Endothelial cell (in vitro differentiated cells): ENCODE measurements around the gene SRC. TPM values are rescaled to one million over a fixed set of nuclear protein-coding genes. Genes with fewer than 3 reads are reported as not detected.

Source experiments
- DNase-seq: peaks from one replicate; pipeline ENCODE4 v3.0.0; 2021; ENCODE audit warnings: low spot score
- H3K27ac Mint-ChIP-seq: one replicate; pipeline ENCODE4 v1.8.0; 2021; ENCODE audit warnings: mixed read lengths, inconsistent platforms; ENCODE audit not compliant: unreplicated experiment
- H3K27me3 Mint-ChIP-seq: one replicate; pipeline ENCODE4 v1.8.0; 2021; ENCODE audit warnings: mild to moderate bottlenecking, moderate library complexity, mixed read lengths, inconsistent platforms; ENCODE audit not compliant: unreplicated experiment
- H3K36me3 Mint-ChIP-seq: one replicate; pipeline ENCODE4 v1.8.0; 2021; ENCODE audit warnings: mild to moderate bottlenecking, low read depth, mixed read lengths, inconsistent platforms; ENCODE audit not compliant: unreplicated experiment
- H3K4me1 Mint-ChIP-seq: one replicate; pipeline ENCODE4 v1.8.0; 2021; ENCODE audit warnings: mild to moderate bottlenecking, mixed read lengths, inconsistent platforms; ENCODE audit not compliant: unreplicated experiment
- H3K4me3 Mint-ChIP-seq: one replicate; pipeline ENCODE4 v1.8.0; 2021; ENCODE audit warnings: mild to moderate bottlenecking, mixed read lengths, inconsistent platforms; ENCODE audit not compliant: unreplicated experiment
- H3K9me3 Mint-ChIP-seq: one replicate; pipeline ENCODE4 v1.8.0; 2021; ENCODE audit warnings: mixed read lengths, inconsistent platforms; ENCODE audit not compliant: unreplicated experiment
- total RNA-seq: library from RNA; stranded (reverse); fragmentation: NEBNext Ultra II Directional; extraction: Animal tissue kit (Norgen Biotek cat#: 25700); gene quantifications from one replicate; pipeline ENCODE4 v1.2.1, GENCODE V29; 2021; ENCODE audit not compliant: unreplicated experiment
- TF ChIP-seq, protein P1 (sequence below): fragments of 200-600 bp; sonication (generic); IDR thresholded peaks from one replicate; pipeline ENCODE4 v1.5.0; 2021; ENCODE audit warnings: antibody characterized with exemption; ENCODE audit not compliant: unreplicated experiment

SRC gene
- total RNA-seq, 1 donor from 2014 or later, result 60.8 TPM

DNA sequence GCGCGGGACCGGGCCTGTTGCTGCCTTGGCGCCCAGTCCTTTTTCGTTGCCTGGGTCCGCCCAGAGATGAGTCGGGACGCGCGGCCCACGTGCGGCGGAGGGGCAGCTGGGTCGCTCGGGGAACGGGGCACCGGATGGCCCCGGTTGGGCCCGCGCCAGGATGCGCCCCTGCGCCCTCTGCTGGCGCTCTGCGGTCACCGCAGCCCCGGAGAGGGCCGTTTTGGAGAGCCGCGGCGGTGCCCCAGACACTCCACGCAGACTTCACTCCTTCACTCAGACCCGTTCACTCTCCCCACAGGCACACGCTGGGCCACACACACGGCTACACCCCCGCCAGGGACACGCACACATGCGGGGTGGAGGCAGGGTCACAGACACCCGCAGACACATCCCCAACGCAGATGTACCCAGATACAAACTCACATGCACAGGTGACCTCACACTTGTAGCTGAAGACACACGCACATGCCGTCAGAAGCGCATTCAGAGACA lies 38.8 kb downstream of the SRC start:
- Mint-ChIP-seq H3K4me3 (peak overlapping the region; percentile 34), H3K9me3 (no peaks in the 10 kb centered on the region), H3K36me3 (peaks cover 22% of the 10 kb centered on the region), H3K27me3 (peaks cover 20% of the 10 kb centered on the region), H3K27ac (peak overlapping the region; percentile 63), H3K4me1 (peaks cover 5% of the 10 kb centered on the region)
- DNase-seq, result peak; percentile 84
- TF ChIP-seq, protein P1, sequence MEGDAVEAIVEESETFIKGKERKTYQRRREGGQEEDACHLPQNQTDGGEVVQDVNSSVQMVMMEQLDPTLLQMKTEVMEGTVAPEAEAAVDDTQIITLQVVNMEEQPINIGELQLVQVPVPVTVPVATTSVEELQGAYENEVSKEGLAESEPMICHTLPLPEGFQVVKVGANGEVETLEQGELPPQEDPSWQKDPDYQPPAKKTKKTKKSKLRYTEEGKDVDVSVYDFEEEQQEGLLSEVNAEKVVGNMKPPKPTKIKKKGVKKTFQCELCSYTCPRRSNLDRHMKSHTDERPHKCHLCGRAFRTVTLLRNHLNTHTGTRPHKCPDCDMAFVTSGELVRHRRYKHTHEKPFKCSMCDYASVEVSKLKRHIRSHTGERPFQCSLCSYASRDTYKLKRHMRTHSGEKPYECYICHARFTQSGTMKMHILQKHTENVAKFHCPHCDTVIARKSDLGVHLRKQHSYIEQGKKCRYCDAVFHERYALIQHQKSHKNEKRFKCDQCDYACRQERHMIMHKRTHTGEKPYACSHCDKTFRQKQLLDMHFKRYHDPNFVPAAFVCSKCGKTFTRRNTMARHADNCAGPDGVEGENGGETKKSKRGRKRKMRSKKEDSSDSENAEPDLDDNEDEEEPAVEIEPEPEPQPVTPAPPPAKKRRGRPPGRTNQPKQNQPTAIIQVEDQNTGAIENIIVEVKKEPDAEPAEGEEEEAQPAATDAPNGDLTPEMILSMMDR, result peak; percentile 89

DNA sequence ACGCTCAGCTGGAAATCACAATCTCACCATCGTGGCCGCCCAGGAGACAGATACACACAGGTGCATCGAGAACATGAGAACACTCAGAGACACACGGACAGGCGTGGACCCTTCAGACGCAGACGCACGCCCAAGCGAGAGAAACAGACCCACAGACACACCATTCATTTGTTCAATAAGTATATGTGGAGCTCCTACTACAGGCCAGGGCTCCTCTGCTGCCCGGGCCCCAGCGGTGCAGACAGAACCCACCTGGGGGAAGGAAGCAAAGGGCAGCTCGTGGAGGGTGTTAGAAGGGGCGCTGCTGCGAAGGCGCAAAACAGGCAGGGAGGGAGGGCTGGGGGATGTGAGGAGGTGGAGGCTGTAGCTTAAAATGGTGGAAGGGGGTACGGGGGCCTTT lies 39.2 kb downstream of the SRC start:
- DNase-seq, result no peak
- TF ChIP-seq, protein P1, result no peak
- Mint-ChIP-seq H3K4me3 (peak overlapping the region; percentile 34), H3K27ac (no peak overlapping the region), H3K4me1 (peaks cover 5% of the 10 kb centered on the region), H3K9me3 (no peaks in the 10 kb centered on the region), H3K27me3 (peaks cover 20% of the 10 kb centered on the region), H3K36me3 (peaks cover 25% of the 10 kb centered on the region)

DNA sequence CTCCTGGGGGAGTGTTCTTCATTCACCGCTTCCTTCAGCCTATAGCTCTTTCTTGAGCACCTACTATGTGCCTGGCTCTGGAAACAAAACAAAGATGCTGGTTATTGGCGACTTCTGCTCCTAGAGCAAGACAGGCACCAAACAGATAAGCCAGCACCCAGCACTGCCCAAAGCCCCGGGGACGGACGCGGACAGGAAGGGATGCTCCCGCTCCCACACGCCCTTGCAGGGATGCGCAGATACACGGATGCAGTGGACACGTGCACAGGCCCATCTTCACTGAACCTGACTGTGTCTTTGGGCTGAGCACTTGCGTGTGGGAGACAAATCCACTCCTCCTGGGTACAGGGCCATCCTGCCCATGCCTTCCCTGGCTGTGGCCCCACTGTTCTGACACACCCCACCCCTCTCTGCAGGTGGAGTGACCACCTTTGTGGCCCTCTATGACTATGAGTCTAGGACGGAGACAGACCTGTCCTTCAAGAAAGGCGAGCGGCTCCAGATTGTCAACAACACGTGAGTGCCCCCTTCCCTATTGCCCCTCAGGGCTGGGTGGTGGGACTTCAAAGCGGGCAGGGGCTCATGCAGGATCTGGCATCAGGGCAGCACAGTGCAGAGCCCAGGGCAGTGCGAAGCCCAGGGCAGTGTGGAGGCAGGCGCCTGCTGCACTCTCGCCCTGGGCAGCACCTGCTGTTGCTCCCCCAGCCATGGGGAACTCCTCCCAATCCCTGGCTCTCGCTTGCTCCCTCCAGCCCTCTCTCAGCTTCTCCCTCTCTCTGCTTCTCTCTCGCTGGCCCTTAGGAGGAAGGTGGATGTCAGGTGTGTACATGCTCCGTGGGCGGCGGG lies 39.9 kb downstream of the SRC start:
- DNase-seq, result no peak
- Mint-ChIP-seq H3K4me1 (peaks cover 5% of the 10 kb centered on the region), H3K4me3 (no peak overlapping the region), H3K36me3 (peaks cover 25% of the 10 kb centered on the region), H3K27me3 (peaks cover 20% of the 10 kb centered on the region), H3K27ac (no peak overlapping the region), H3K9me3 (no peaks in the 10 kb centered on the region)
- TF ChIP-seq, protein P1, result no peak

DNA sequence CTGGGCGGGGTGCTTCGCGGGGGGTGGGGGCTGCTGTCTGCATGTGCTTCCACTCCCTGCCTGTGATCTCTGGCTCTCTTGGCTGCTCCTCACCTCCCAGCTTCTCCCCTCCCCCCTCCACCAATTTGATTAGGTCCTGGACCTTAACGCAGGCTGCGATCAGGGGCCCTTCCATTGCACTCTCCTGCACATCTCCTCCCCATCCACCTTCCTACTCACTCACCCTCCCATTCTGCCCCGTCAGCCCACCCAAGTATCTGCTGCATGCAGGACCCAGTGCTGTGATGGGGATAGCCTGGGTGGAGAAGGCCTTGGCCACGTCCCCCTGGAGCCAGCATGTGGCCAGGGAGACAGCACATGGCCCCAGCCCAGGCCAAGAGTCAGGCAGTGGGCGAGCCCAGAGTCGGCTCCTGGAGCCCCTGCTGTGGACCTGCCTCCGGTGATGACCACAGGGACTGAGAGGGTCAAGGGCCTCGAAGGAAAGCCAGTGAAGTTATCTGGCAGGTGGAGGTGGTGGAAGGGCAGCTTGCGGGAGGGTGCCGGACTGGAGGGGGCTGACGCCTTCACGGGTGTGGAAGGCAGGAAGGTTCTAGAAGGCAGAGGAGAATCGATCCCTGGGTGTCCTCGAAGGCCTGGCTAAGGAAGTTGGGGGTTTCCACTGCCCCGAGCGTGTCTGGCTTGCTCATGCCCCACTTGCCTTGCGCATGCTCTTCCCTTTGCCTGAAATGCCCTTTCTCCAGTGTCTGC lies 40.7 kb downstream of the SRC start:
- Mint-ChIP-seq H3K36me3 (peaks cover 25% of the 10 kb centered on the region), H3K27ac (no peak overlapping the region), H3K27me3 (peaks cover 24% of the 10 kb centered on the region), H3K4me3 (no peak overlapping the region), H3K9me3 (no peaks in the 10 kb centered on the region), H3K4me1 (peaks cover 5% of the 10 kb centered on the region)
- DNase-seq, result no peak
- TF ChIP-seq, protein P1, result no peak
